HL-60 (cell line): Measurements from ENCODE around the gene SLC25A25.

ENCODE experiments used
- POLR2AphosphoS5 ChIP-seq: IDR thresholded peaks from 2 replicates; pipeline ENCODE4 v1.6.1; 2012; ENCODE audit warnings: low read depth
- SPI1 ChIP-seq: IDR thresholded peaks from 2 replicates; pipeline ENCODE4 v1.6.1; 2012; ENCODE audit warnings: low read depth, mild to moderate bottlenecking, borderline replicate concordance
- TF ChIP-seq, protein P1 (sequence below): IDR thresholded peaks from one replicate; pipeline ENCODE4 v1.5.1; 2011; ENCODE audit warnings: low read length, control low read depth, inconsistent platforms; ENCODE audit not compliant: insufficient read depth
- TF ChIP-seq, protein P2 (sequence below): IDR thresholded peaks from 2 replicates; pipeline ENCODE4 v1.6.1; 2012; ENCODE audit warnings: low read depth; ENCODE audit not compliant: insufficient replicate concordance

GRCh38 chr9:128139621-128140020, 71.6 kb downstream of the SLC25A25 start:
- TF ChIP-seq, protein P1, sequence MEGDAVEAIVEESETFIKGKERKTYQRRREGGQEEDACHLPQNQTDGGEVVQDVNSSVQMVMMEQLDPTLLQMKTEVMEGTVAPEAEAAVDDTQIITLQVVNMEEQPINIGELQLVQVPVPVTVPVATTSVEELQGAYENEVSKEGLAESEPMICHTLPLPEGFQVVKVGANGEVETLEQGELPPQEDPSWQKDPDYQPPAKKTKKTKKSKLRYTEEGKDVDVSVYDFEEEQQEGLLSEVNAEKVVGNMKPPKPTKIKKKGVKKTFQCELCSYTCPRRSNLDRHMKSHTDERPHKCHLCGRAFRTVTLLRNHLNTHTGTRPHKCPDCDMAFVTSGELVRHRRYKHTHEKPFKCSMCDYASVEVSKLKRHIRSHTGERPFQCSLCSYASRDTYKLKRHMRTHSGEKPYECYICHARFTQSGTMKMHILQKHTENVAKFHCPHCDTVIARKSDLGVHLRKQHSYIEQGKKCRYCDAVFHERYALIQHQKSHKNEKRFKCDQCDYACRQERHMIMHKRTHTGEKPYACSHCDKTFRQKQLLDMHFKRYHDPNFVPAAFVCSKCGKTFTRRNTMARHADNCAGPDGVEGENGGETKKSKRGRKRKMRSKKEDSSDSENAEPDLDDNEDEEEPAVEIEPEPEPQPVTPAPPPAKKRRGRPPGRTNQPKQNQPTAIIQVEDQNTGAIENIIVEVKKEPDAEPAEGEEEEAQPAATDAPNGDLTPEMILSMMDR: no peak
- no peak for TF ChIP-seq POLR2AphosphoS5
- no peak for TF ChIP-seq SPI1
- TF ChIP-seq, protein P2, sequence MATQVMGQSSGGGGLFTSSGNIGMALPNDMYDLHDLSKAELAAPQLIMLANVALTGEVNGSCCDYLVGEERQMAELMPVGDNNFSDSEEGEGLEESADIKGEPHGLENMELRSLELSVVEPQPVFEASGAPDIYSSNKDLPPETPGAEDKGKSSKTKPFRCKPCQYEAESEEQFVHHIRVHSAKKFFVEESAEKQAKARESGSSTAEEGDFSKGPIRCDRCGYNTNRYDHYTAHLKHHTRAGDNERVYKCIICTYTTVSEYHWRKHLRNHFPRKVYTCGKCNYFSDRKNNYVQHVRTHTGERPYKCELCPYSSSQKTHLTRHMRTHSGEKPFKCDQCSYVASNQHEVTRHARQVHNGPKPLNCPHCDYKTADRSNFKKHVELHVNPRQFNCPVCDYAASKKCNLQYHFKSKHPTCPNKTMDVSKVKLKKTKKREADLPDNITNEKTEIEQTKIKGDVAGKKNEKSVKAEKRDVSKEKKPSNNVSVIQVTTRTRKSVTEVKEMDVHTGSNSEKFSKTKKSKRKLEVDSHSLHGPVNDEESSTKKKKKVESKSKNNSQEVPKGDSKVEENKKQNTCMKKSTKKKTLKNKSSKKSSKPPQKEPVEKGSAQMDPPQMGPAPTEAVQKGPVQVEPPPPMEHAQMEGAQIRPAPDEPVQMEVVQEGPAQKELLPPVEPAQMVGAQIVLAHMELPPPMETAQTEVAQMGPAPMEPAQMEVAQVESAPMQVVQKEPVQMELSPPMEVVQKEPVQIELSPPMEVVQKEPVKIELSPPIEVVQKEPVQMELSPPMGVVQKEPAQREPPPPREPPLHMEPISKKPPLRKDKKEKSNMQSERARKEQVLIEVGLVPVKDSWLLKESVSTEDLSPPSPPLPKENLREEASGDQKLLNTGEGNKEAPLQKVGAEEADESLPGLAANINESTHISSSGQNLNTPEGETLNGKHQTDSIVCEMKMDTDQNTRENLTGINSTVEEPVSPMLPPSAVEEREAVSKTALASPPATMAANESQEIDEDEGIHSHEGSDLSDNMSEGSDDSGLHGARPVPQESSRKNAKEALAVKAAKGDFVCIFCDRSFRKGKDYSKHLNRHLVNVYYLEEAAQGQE: no peak
